Measurements from ENCODE around the gene GGT1.
"Not testable (repeated sequence)": the region's sequence is repeated elsewhere in the genome, so short reads cannot be mapped to it uniquely, and the experiment has no call there.

DNA sequence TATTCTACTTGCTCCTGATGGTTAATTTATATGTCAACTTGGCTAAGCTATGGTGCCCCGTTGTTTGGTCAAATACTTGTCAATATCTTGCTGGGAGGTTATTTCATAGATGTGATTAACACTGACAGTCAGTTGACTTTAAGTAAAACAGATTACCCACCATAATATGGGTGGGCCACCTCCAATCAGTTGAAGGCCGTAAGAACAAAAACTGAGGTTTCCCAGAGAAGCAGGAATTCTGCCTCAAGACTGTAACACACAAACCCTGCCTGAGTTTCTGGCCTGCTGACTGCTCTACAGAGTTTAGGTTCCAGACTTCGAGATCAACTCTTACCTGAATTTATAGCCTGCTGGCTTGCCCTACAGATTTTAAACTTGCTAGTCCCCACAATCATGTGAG is 33.5 kb downstream of the GGT1 start:
- not testable (repeated sequence) for TF ChIP-seq POLR2A (IDR thresholded peaks at IDR 0.05)
- TF ChIP-seq, protein P1, sequence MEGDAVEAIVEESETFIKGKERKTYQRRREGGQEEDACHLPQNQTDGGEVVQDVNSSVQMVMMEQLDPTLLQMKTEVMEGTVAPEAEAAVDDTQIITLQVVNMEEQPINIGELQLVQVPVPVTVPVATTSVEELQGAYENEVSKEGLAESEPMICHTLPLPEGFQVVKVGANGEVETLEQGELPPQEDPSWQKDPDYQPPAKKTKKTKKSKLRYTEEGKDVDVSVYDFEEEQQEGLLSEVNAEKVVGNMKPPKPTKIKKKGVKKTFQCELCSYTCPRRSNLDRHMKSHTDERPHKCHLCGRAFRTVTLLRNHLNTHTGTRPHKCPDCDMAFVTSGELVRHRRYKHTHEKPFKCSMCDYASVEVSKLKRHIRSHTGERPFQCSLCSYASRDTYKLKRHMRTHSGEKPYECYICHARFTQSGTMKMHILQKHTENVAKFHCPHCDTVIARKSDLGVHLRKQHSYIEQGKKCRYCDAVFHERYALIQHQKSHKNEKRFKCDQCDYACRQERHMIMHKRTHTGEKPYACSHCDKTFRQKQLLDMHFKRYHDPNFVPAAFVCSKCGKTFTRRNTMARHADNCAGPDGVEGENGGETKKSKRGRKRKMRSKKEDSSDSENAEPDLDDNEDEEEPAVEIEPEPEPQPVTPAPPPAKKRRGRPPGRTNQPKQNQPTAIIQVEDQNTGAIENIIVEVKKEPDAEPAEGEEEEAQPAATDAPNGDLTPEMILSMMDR (IDR thresholded peaks at IDR 0.05): not testable (repeated sequence)
